GM12878 (cell line): ENCODE results near the gene GAS2. TPM values are rescaled to one million over a fixed set of nuclear protein-coding genes. Genes with fewer than 3 reads are reported as not detected.

Experiments
- ATAC-seq: fragments of 200-7000 bp; cut with Tn5 transposase; 3 replicates; pipeline ENCODE4 v1.9.1; 2020; ENCODE audit warnings: mild to moderate bottlenecking, moderate library complexity
- BruUV-seq: library from RNA; stranded (reverse); fragments of 400-500 nt; replicated peaks from 2 replicates; lab custom pipeline; 2021; lab: Mats Ljungman, UMichigan
- CTCF ChIA-PET: fragments of 300-600 bp; sonication (Branson Sonifier 250); formaldehyde crosslinking; extraction: SDS; loops from one replicate; lab custom pipeline; 2021; ENCODE audit warnings: inconsistent platforms; lab: Yijun Ruan, JAX
- POLR2A ChIA-PET: fragments of 350-600 bp; formaldehyde crosslinking; extraction: SDS; loops from one replicate; lab custom pipeline; 2021; ENCODE audit warnings: inconsistent platforms; lab: Charles Lee
- RAD21 ChIA-PET: fragments of 300-600 bp; sonication (Branson Sonifier 250); formaldehyde crosslinking; loops from one replicate; lab custom pipeline; 2023; ENCODE audit warnings: antibody characterized with exemption; ENCODE audit not compliant: unreplicated experiment; lab: Charles Lee
- SMC1A ChIA-PET: fragments of 300-600 bp; sonication (Branson Sonifier 250); formaldehyde crosslinking; loops from one replicate; lab custom pipeline; 2023; ENCODE audit not compliant: unreplicated experiment, uncharacterized antibody; lab: Charles Lee
- DNase-seq: peaks from one replicate; pipeline ENCODE4 v3.0.0-alpha.2; 2011; ENCODE audit warnings: low read depth, low spot score
- FAIRE-seq: peaks from 3 replicates; lab custom pipeline; 2011; peaks lifted over from hg19 to GRCh38; lab: Jason Lieb, UNC
- H2AFZ ChIP-seq: 2 replicates; pipeline ENCODE4 v1.6.0; 2011; ENCODE audit warnings: low read depth, low read length, control low read depth; ENCODE audit not compliant: control insufficient read depth
- H3K27ac ChIP-seq: 2 replicates; pipeline ENCODE4 v1.5.1; 2011; ENCODE audit warnings: control low read depth; ENCODE audit not compliant: control insufficient read depth, insufficient read depth
- H3K27me3 ChIP-seq, 2 experiments: replicated peaks in 1 of 2; 2 replicates each; pipeline versions ENCODE4 v1.6.0 to v1.6.1; 2011; ENCODE audit warnings: low read length in 1 of 2; ENCODE audit not compliant: control insufficient read depth in 2 of 2, insufficient read depth in 2 of 2
- H3K36me3 ChIP-seq, 2 experiments: 2 replicates each; pipeline ENCODE4 v1.5.1; 2011; ENCODE audit warnings: low read length in 1 of 2; ENCODE audit not compliant: control insufficient read depth in 2 of 2, insufficient read depth in 2 of 2
- H3K4me1 ChIP-seq: 2 replicates; pipeline ENCODE4 v1.6.1; 2011; ENCODE audit warnings: mild to moderate bottlenecking, low read length, moderate library complexity, mixed read lengths; ENCODE audit not compliant: control insufficient read depth, insufficient read depth
- H3K4me2 ChIP-seq: 2 replicates; pipeline ENCODE4 v1.6.0; 2011; ENCODE audit warnings: control low read depth; ENCODE audit not compliant: control insufficient read depth, insufficient read depth
- H3K4me3 ChIP-seq: fragments of 200-600 bp; sonication (generic); 2 replicates; pipeline ENCODE4 v1.5.1; 2016
- H3K79me2 ChIP-seq: 2 replicates; pipeline ENCODE4 v1.6.0; 2011; ENCODE audit warnings: low read length; ENCODE audit not compliant: control insufficient read depth, insufficient read depth
- H3K9ac ChIP-seq: 2 replicates; pipeline ENCODE4 v1.8.0; 2011; ENCODE audit warnings: low read length, control low read depth, mixed read lengths; ENCODE audit not compliant: control insufficient read depth, insufficient read depth
- H3K9me3 ChIP-seq: replicated peaks from 3 replicates; pipeline ENCODE4 v1.5.1; 2011; ENCODE audit warnings: mild to moderate bottlenecking, low read length; ENCODE audit not compliant: control insufficient read depth, insufficient read depth
- H4K20me1 ChIP-seq: 2 replicates; pipeline ENCODE4 v1.6.0; 2011; ENCODE audit not compliant: control insufficient read depth, insufficient read depth
- LARP7 ChIP-seq: fragments of 450-650 bp; IDR thresholded peaks from 2 replicates; pipeline ENCODE4 v1.6.1; 2017; ENCODE audit warnings: mild to moderate bottlenecking
- SKIL ChIP-seq: fragments of 450-650 bp; IDR thresholded peaks from 2 replicates; pipeline ENCODE4 v1.6.1; 2017; ENCODE audit warnings: mild to moderate bottlenecking, low read depth, inconsistent platforms; ENCODE audit not compliant: poor library complexity, severe bottlenecking
- in situ Hi-C: fragments of 300-500 bp; cut with MboI; formaldehyde crosslinking; loops from 9 replicates; pipeline ENCODE4 v1.14.3; 2018; ENCODE audit warnings: mixed read lengths
- intact Hi-C: fragments of 100-400 bp; cut with micrococcal nuclease; formaldehyde crosslinking; loops from one replicate; pipeline ENCODE4 v1.14.2; 2022; ENCODE audit not compliant: unreplicated experiment
- polyA plus RNA-seq, 11 experiments: library from polyadenylated mRNA; depleted of rRNA in 4 of 11; unstranded in 6 of 11; stranded (reverse) in 5 of 11; fragments of >200 nt; fragmentation: Nextera tagmentation in 4 of 11; fragmentation: Illumina TruSeq in 1 of 11; extraction: Ambion mirVana in 4 of 11; extraction: Trizol in 1 of 11; gene quantifications; 1 replicate in 1 of 11; 2 replicates in 10 of 11; pipeline versions ENCODE4 v1.2.1 to v1.2.3, GENCODE V29; 2011 to 2016; ENCODE audit warnings: inconsistent platforms in 2 of 11, missing spikeins in 2 of 11, low read depth in 1 of 11
- total RNA-seq, 4 experiments: library from RNA; depleted of rRNA in 3 of 4; stranded (reverse); fragments of >200 nt in 3 of 4; fragmentation: Illumina TruSeq in 1 of 4; extraction: Trizol in 1 of 4; gene quantifications; 2 replicates each; pipeline versions ENCODE4 v1.2.1 to v1.2.3, GENCODE V29; 2013 to 2021

GAS2 gene
- total and polyA plus RNA-seq, 10 of the 15 experiments (the other 5 are each of a cell fraction or from before 2014, with no cell fraction given): 16.4 to 81.4 (median 26.2) TPM

- in situ Hi-C loops: no loop called here
- H3K27me3 ChIP-seq: no peaks in the 10 kb centered on the region
- peak; percentile 31; the same call in 2 of the 3 replicates for ATAC-seq
- intact Hi-C loops: no loop called here
- no TSS peak for BruUV-seq
- ChIA-PET RAD21 (interaction anchor here (0.6 to 1.2 kb wide), 3 partner anchors 12 to 98 kb away, joined by 3 read pairs; no protein-coding TSS in a partner anchor), POLR2A (interaction anchor here (0.6 kb wide), 1 partner anchor 106 kb away, joined by 5 read pairs; no protein-coding TSS in a partner anchor), SMC1A (interaction anchor here (0.9 to 3.1 kb wide), 7 partner anchors 23 to 160 kb away, joined by 3 to 14 read pairs (median 3); no protein-coding TSS in a partner anchor), CTCF (interaction anchor here (0.7 to 2.3 kb wide), 8 partner anchors 9 to 154 kb away, joined by 3 to 9 read pairs (median 4); partner anchors contain the start of gene GAS2)
- no peaks in the 10 kb centered on the region for H3K36me3 ChIP-seq
- no peaks in the 10 kb centered on the region for H3K4me1 ChIP-seq
- H4K20me1 ChIP-seq: no peaks in the 10 kb centered on the region
- H3K4me2 ChIP-seq: no peak overlapping the region
- no peak overlapping the region for H3K27ac ChIP-seq
- H2AFZ ChIP-seq: no peak overlapping the region
- H3K79me2 ChIP-seq: no peaks in the 10 kb centered on the region
- no peak for FAIRE-seq
- no peak overlapping the region for H3K9ac ChIP-seq
- H3K9me3 ChIP-seq: no peaks in the 10 kb centered on the region
- no peak overlapping the region for H3K4me3 ChIP-seq
- TF ChIP-seq SKIL (no peak), LARP7 (no peak)
- DNase-seq: no peak
Measured at GRCh38 chr11:22633354-22633902, 33.0 kb upstream of the GAS2 start.
